Measurements from ENCODE around the gene AVEN. TPM values are rescaled to one million over a fixed set of nuclear protein-coding genes. Genes with fewer than 3 reads are reported as not detected.

The AVEN gene
- total and polyA plus RNA-seq, 2 of the 8 experiments (the other 6 are each of a cell fraction or from before 2014, with no cell fraction given) = 5.5 to 17.0 TPM

GRCh38 chr15:33941279-33942063 lies 97.5 kb downstream of the AVEN start (continued):
- TF ChIP-seq USF2 (IDR thresholded peaks at IDR 0.05; ENCODE audit: low read length) (no peak), BACH1 (IDR thresholded peaks at IDR 0.05; ENCODE audit: low read length) (no peak), CBX5 (IDR thresholded peaks at IDR 0.05; ENCODE audit: low read depth, low read length) (no peak), CTBP2 (IDR thresholded peaks at IDR 0.05; ENCODE audit: borderline replicate concordance, insufficient read depth, insufficient read length, low read length) (no peak), TAF7 (optimal IDR thresholded peaks at IDR 0.05; ENCODE audit: borderline replicate concordance, low read depth, low read length) (no peak), SRF (IDR thresholded peaks at IDR 0.05; ENCODE audit: low read depth, low read length) (no peak), SP1 (IDR thresholded peaks at IDR 0.05; ENCODE audit: low read depth, low read length) (no peak)

Data from H1 (cell line).